K562 (cell line): Measurements from ENCODE around the gene EIF4E2.

Source experiments
- CEBPB ChIP-seq: fragments of 450-650 bp; IDR thresholded peaks from 2 replicates; pipeline ENCODE4 v1.6.1; 2016; ENCODE audit warnings: missing genetic modification characterization, missing compliant biosample characterization
- ELF1 ChIP-seq: fragments of 200-800 bp; sonication (Bioruptor generic); IDR thresholded peaks from 2 replicates; pipeline ENCODE4 v1.6.1; 2016; ENCODE audit warnings: missing genetic modification characterization, missing compliant biosample characterization
- POLR2AphosphoS5 ChIP-seq: IDR thresholded peaks from 2 replicates; pipeline ENCODE4 v1.6.1; 2011; ENCODE audit warnings: mild to moderate bottlenecking, low read depth, low read length, moderate library complexity; ENCODE audit not compliant: control insufficient read depth, insufficient read depth
- SMAD1 ChIP-seq: fragments of 150-350 bp; IDR thresholded peaks from 2 replicates; pipeline ENCODE4 v1.6.1; 2014; ENCODE audit warnings: low read length, low read depth; ENCODE audit not compliant: partially characterized antibody
- SMAD4 ChIP-seq: fragments of 250-450 bp; sonication (Bioruptor Pico); conservative IDR thresholded peaks from 2 replicates; pipeline ENCODE4 v1.8.0; 2021; ENCODE audit warnings: inconsistent platforms, mild to moderate bottlenecking, moderate library complexity
- SP2 ChIP-seq: IDR thresholded peaks from 2 replicates; pipeline ENCODE4 v1.6.1; 2011; ENCODE audit warnings: mild to moderate bottlenecking, low read depth, low read length, moderate library complexity; ENCODE audit not compliant: poor library complexity, severe bottlenecking; ENCODE audit errors: extremely low read depth
- SREBF1 ChIP-seq: fragments of 150-350 bp; IDR thresholded peaks from 2 replicates; pipeline ENCODE4 v1.6.1; 2014; ENCODE audit warnings: antibody characterized with exemption, low read depth, low read length, borderline replicate concordance
- YY1 ChIP-seq, 3 experiments: IDR thresholded peaks; 2 replicates each; pipeline ENCODE4 v1.6.1; 2011; ENCODE audit warnings: low read length in 2 of 3, mild to moderate bottlenecking in 2 of 3, moderate library complexity in 2 of 3, borderline replicate concordance in 1 of 3, control low read depth in 1 of 3, low read depth in 1 of 3; ENCODE audit not compliant: insufficient read depth in 3 of 3, insufficient replicate concordance in 2 of 3, control insufficient read depth in 1 of 3, insufficient read length in 1 of 3; ENCODE audit errors: extremely low read depth in 1 of 3

DNA sequence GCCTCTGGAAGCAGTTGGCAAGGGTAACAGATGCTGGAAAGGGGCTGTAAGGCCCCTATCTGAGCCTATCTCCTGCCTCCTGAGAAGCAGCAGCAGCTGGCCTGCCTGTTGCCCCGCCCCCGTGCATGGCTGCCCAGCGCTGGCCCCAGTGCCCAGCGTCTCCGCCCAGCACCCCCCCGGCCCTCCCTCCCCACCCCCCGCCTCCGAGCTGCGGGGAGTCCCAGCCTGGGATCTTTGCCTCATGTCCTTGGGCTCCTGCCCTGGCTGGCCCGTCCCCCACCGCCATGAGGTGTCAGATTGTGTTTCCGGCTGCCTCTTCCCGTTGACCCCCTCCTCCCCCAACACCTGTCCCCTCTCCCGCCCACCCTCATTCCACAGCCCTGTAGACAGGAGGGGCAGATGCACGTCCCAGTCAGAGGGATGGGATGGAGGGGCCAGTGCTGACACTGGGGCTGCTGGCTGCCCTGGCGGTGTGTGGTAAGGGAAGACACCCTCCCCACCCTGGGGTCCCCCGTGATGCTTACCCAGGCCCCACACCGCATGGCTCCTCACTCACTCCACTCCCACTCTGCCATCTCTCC lies 24.6 kb upstream of the EIF4E2 start, which contains the start of gene CHRND:
- TF ChIP-seq CEBPB (tag) = no peak
- no peak for TF ChIP-seq SMAD4 (CRISPR knock-in tag)
- no peak for TF ChIP-seq SREBF1
- TF ChIP-seq SMAD1 = no peak
- no peak for TF ChIP-seq YY1 (IDR thresholded peaks at IDR 0.05; ENCODE audit: borderline replicate concordance in 1 of 3, control insufficient read depth in 1 of 3, extremely low read depth in 1 of 3, insufficient read depth in 3 of 3, insufficient read length in 1 of 3, insufficient replicate concordance in 2 of 3, low read depth in 1 of 3, low read length in 2 of 3)
- no peak for TF ChIP-seq ELF1 (tag)
- no peak for TF ChIP-seq SP2
- TF ChIP-seq POLR2AphosphoS5 = no peak
